Panc1 (cell line): ENCODE data around the gene CIPC.

Experiments used
- CTCF ChIP-seq: fragments of 450-650 bp; IDR thresholded peaks from 2 replicates; pipeline ENCODE4 v1.5.1; 2017; ENCODE audit warnings: mild to moderate bottlenecking
- POLR2AphosphoS5 ChIP-seq: IDR thresholded peaks from 2 replicates; pipeline ENCODE4 v1.6.1; 2012; ENCODE audit warnings: mild to moderate bottlenecking, low read depth, low read length, moderate library complexity
- REST ChIP-seq, 2 experiments: IDR thresholded peaks; 2 replicates each; pipeline ENCODE4 v1.6.1; 2011 to 2012; ENCODE audit warnings: low read depth in 2 of 2, control low read depth in 1 of 2, low read length in 1 of 2, mild to moderate bottlenecking in 1 of 2, moderate library complexity in 1 of 2; ENCODE audit not compliant: insufficient read depth in 1 of 2
- SIN3A ChIP-seq: IDR thresholded peaks from 2 replicates; pipeline ENCODE4 v1.6.1; 2012; ENCODE audit warnings: low read depth, mild to moderate bottlenecking, low read length, moderate library complexity, borderline replicate concordance; ENCODE audit not compliant: insufficient read depth

GRCh38 chr14:77157740-77158139 lies 59.7 kb downstream of the CIPC start:
- no peak for TF ChIP-seq CTCF
- TF ChIP-seq SIN3A, result no peak
- TF ChIP-seq POLR2AphosphoS5, result no peak
- no peak for TF ChIP-seq REST (IDR thresholded peaks at IDR 0.05; ENCODE audit: insufficient read depth in 1 of 2, low read depth in 2 of 2, low read length in 1 of 2)
